Central memory CD8-positive, alpha-beta T cell (primary cell): ENCODE data around the gene BACH2.
"Not testable (repeated sequence)": the region's sequence is repeated elsewhere in the genome, so short reads cannot be mapped to it uniquely, and the experiment has no call there.

ENCODE experiments used
- ATAC-seq: fragments of 150-1000 bp; cut with Tn5 transposase; replicated peaks from 2 replicates; pipeline ENCODE4 v1.10.0; 2022; ENCODE audit warnings: mild to moderate bottlenecking, moderate FRiP score, moderate number of reproducible peaks; ENCODE audit not compliant: poor library complexity, severe bottlenecking; ENCODE audit errors: extremely low read depth
- DNase-seq, 2 donors: peaks; one replicate each; pipeline ENCODE4 v3.0.0; 2021; ENCODE audit warnings: low spot score in 2 of 2
- H3K27ac Mint-ChIP-seq: one replicate; pipeline ENCODE4 v1.8.0; 2022; ENCODE audit warnings: low read depth, mild to moderate bottlenecking, moderate library complexity, mixed read lengths
- H3K27me3 Mint-ChIP-seq: one replicate; pipeline ENCODE4 v1.8.0; 2022; ENCODE audit warnings: mixed read lengths
- H3K36me3 Mint-ChIP-seq: one replicate; pipeline ENCODE4 v1.8.0; 2022; ENCODE audit warnings: mild to moderate bottlenecking, moderate library complexity, mixed read lengths; ENCODE audit not compliant: insufficient read depth
- H3K4me1 Mint-ChIP-seq: one replicate; pipeline ENCODE4 v1.8.0; 2022; ENCODE audit warnings: mixed read lengths
- H3K4me3 Mint-ChIP-seq: one replicate; pipeline ENCODE4 v1.8.0; 2022; ENCODE audit warnings: mild to moderate bottlenecking, moderate library complexity, mixed read lengths
- H3K9me3 Mint-ChIP-seq: one replicate; pipeline ENCODE4 v1.8.0; 2022; ENCODE audit warnings: mixed read lengths

BACH2 gene

GRCh38 chr6:90296341-90297114, at the start of gene BACH2:
TSS of gene BACH2 (minus strand) at chr6:90296843. CDS start at chr6:90008844, 287,999 bp downstream.
- no peaks in the 10 kb centered on the region for H3K9me3 Mint-ChIP-seq
- DNase-seq (peak; percentile 86 to 87), ATAC-seq (peak; percentile 75)
- peak within 1 kb of the TSS; percentile 82 for H3K4me3 Mint-ChIP-seq
- H3K27me3 Mint-ChIP-seq, result peaks cover 26% of the 10 kb centered on the region
- H3K27ac Mint-ChIP-seq, result peak within 1 kb of the TSS; percentile 84
- peaks cover 26% of the 10 kb centered on the region for H3K36me3 Mint-ChIP-seq
- H3K4me1 Mint-ChIP-seq, result peaks cover 17% of the 10 kb centered on the region

- ATAC-seq, result no peak
- H3K27me3 Mint-ChIP-seq, result peaks cover 31% of the 10 kb centered on the region
Measured at GRCh38 chr6:90343576-90343975, 46.9 kb upstream of the BACH2 start.

GRCh38 chr6:90338409-90338808, 41.8 kb upstream of the BACH2 start:
- no peak overlapping the region for H3K4me3 Mint-ChIP-seq
- peaks cover 2% of the 10 kb centered on the region for H3K36me3 Mint-ChIP-seq
- no peak overlapping the region for H3K27ac Mint-ChIP-seq
- DNase-seq, result no peak
- no peaks in the 10 kb centered on the region for H3K4me1 Mint-ChIP-seq
- H3K27me3 Mint-ChIP-seq, result peaks cover 8% of the 10 kb centered on the region
- ATAC-seq, result no peak
- no peaks in the 10 kb centered on the region for H3K9me3 Mint-ChIP-seq

More at GRCh38 chr6:90343576-90343975, 46.9 kb upstream of the BACH2 start:
- Mint-ChIP-seq H3K9me3 (no peaks in the 10 kb centered on the region), H3K4me1 (no peaks in the 10 kb centered on the region), H3K4me3 (no peak overlapping the region), H3K36me3 (no peaks in the 10 kb centered on the region), H3K27ac (no peak overlapping the region)
- no peak for DNase-seq

- no peak for DNase-seq
- Mint-ChIP-seq H3K27me3 (peaks cover 8% of the 10 kb centered on the region), H3K27ac (no peak overlapping the region), H3K4me3 (no peak overlapping the region), H3K9me3 (no peaks in the 10 kb centered on the region), H3K4me1 (no peaks in the 10 kb centered on the region), H3K36me3 (peaks cover 2% of the 10 kb centered on the region)
- no peak for ATAC-seq
Measured at GRCh38 chr6:90336388-90336947, 39.8 kb upstream of the BACH2 start.

GRCh38 chr6:90333928-90334327, 37.3 kb upstream of the BACH2 start:
- DNase-seq, result no peak
- no peak overlapping the region for H3K4me3 Mint-ChIP-seq
- H3K4me1 Mint-ChIP-seq, result no peaks in the 10 kb centered on the region
- ATAC-seq, result no peak
- H3K9me3 Mint-ChIP-seq, result no peaks in the 10 kb centered on the region
- peaks cover 2% of the 10 kb centered on the region for H3K36me3 Mint-ChIP-seq
- H3K27ac Mint-ChIP-seq, result no peak overlapping the region
- peaks cover 8% of the 10 kb centered on the region for H3K27me3 Mint-ChIP-seq

- H3K9me3 Mint-ChIP-seq, ATAC-seq, H3K36me3 Mint-ChIP-seq, H3K4me3 Mint-ChIP-seq, H3K4me1 Mint-ChIP-seq, DNase-seq, H3K27me3 Mint-ChIP-seq, H3K27ac Mint-ChIP-seq: not testable (repeated sequence)
Measured at GRCh38 chr6:90332978-90333543, 36.4 kb upstream of the BACH2 start.

- DNase-seq (no peak), ATAC-seq (no peak)
- no peaks in the 10 kb centered on the region for H3K27me3 Mint-ChIP-seq
- H3K27ac Mint-ChIP-seq, result no peak overlapping the region
- H3K4me3 Mint-ChIP-seq, result no peak overlapping the region
- no peaks in the 10 kb centered on the region for H3K9me3 Mint-ChIP-seq
- H3K36me3 Mint-ChIP-seq, result no peaks in the 10 kb centered on the region
- H3K4me1 Mint-ChIP-seq, result no peaks in the 10 kb centered on the region
Measured at GRCh38 chr6:90329386-90330077, 32.9 kb upstream of the BACH2 start.

GRCh38 chr6:90328004-90328403, 31.4 kb upstream of the BACH2 start:
- no peaks in the 10 kb centered on the region for H3K9me3 Mint-ChIP-seq
- no peaks in the 10 kb centered on the region for H3K27me3 Mint-ChIP-seq
- DNase-seq (no peak), ATAC-seq (no peak)
- H3K4me3 Mint-ChIP-seq, result no peak overlapping the region
- H3K36me3 Mint-ChIP-seq, result no peaks in the 10 kb centered on the region
- no peaks in the 10 kb centered on the region for H3K4me1 Mint-ChIP-seq
- no peak overlapping the region for H3K27ac Mint-ChIP-seq

GRCh38 chr6:90326404-90327057, 29.9 kb upstream of the BACH2 start:
- H3K4me3 Mint-ChIP-seq, result no peak overlapping the region
- H3K9me3 Mint-ChIP-seq, result no peaks in the 10 kb centered on the region
- no peaks in the 10 kb centered on the region for H3K4me1 Mint-ChIP-seq
- no peaks in the 10 kb centered on the region for H3K27me3 Mint-ChIP-seq
- H3K36me3 Mint-ChIP-seq, result no peaks in the 10 kb centered on the region
- DNase-seq (no peak), ATAC-seq (no peak)
- H3K27ac Mint-ChIP-seq, result no peak overlapping the region

- Mint-ChIP-seq H3K9me3 (no peaks in the 10 kb centered on the region), H3K36me3 (no peaks in the 10 kb centered on the region), H3K4me3 (no peak overlapping the region), H3K27me3 (no peaks in the 10 kb centered on the region), H3K4me1 (no peaks in the 10 kb centered on the region), H3K27ac (no peak overlapping the region)
- ATAC-seq (no peak), DNase-seq (no peak)
Measured at GRCh38 chr6:90323706-90324105, 27.1 kb upstream of the BACH2 start.

- no peak for ATAC-seq
- no peaks in the 10 kb centered on the region for H3K36me3 Mint-ChIP-seq
- H3K4me1 Mint-ChIP-seq, result no peaks in the 10 kb centered on the region
- H3K27me3 Mint-ChIP-seq, result no peaks in the 10 kb centered on the region
- no peaks in the 10 kb centered on the region for H3K9me3 Mint-ChIP-seq
- no peak overlapping the region for H3K4me3 Mint-ChIP-seq
- H3K27ac Mint-ChIP-seq, result no peak overlapping the region
- DNase-seq, result no peak
Measured at GRCh38 chr6:90322976-90323474, 26.4 kb upstream of the BACH2 start.

- H3K27ac Mint-ChIP-seq, result no peak overlapping the region
- H3K27me3 Mint-ChIP-seq, result no peaks in the 10 kb centered on the region
- H3K4me3 Mint-ChIP-seq, result no peak overlapping the region
Measured at GRCh38 chr6:90319979-90320685, 23.5 kb upstream of the BACH2 start.

More at GRCh38 chr6:90319979-90320685, 23.5 kb upstream of the BACH2 start:
- no peaks in the 10 kb centered on the region for H3K36me3 Mint-ChIP-seq
- H3K4me1 Mint-ChIP-seq, result no peaks in the 10 kb centered on the region
- H3K9me3 Mint-ChIP-seq, result no peaks in the 10 kb centered on the region
- DNase-seq, result no peak
- no peak for ATAC-seq
